Activated gamma-delta T cell treated with Interleukin-2 at 50 U/mL for 16 hours (primary cell): ENCODE data around the gene GALNT18.

Experiments
- DNase-seq: peaks from one replicate; pipeline ENCODE4 v3.0.0-alpha.2; 2020

GALNT18 gene

GRCh38 chr11:11621573-11622339 is at the start of gene GALNT18:
TSS of gene GALNT18 (minus strand) at chr11:11622005.
- peak; percentile 34 for DNase-seq

- no peak for DNase-seq
Observed at GRCh38 chr11:11670574-11670973, 48.8 kb upstream of the GALNT18 start.

- no peak for DNase-seq
Observed at GRCh38 chr11:11669233-11669846, 47.5 kb upstream of the GALNT18 start.

- DNase-seq: no peak
Observed at GRCh38 chr11:11668781-11669180, 47.0 kb upstream of the GALNT18 start.

GRCh38 chr11:11668274-11668673 is 46.5 kb upstream of the GALNT18 start:
- DNase-seq: no peak

- no peak for DNase-seq
Observed at GRCh38 chr11:11667056-11667455, 45.3 kb upstream of the GALNT18 start.

GRCh38 chr11:11665407-11665806 is 43.6 kb upstream of the GALNT18 start:
- DNase-seq: no peak

- DNase-seq: no peak
Observed at GRCh38 chr11:11663907-11664306, 42.1 kb upstream of the GALNT18 start.

- DNase-seq: no peak
Observed at GRCh38 chr11:11662578-11662977, 40.8 kb upstream of the GALNT18 start.

GRCh38 chr11:11661326-11662040 is 39.7 kb upstream of the GALNT18 start:
- DNase-seq: no peak

- DNase-seq: no peak
Observed at GRCh38 chr11:11660363-11660740, 38.5 kb upstream of the GALNT18 start.

- no peak for DNase-seq
Observed at GRCh38 chr11:11659567-11660362, 38.0 kb upstream of the GALNT18 start.

- DNase-seq: no peak
Observed at GRCh38 chr11:11657218-11657955, 35.6 kb upstream of the GALNT18 start.

GRCh38 chr11:11641581-11641980 is 19.8 kb upstream of the GALNT18 start:
- no peak for DNase-seq

- DNase-seq: no peak
Observed at GRCh38 chr11:11640996-11641395, 19.2 kb upstream of the GALNT18 start.

- no peak for DNase-seq
Observed at GRCh38 chr11:11640152-11640551, 18.3 kb upstream of the GALNT18 start.

GRCh38 chr11:11636671-11637070 is 14.9 kb upstream of the GALNT18 start:
- DNase-seq: no peak

GRCh38 chr11:11635443-11635842 is 13.6 kb upstream of the GALNT18 start:
- DNase-seq: no peak

GRCh38 chr11:11629368-11629767 is 7.6 kb upstream of the GALNT18 start:
- no peak for DNase-seq

GRCh38 chr11:11628651-11629050 is 6.8 kb upstream of the GALNT18 start:
- DNase-seq: no peak

- no peak for DNase-seq
Observed at GRCh38 chr11:11626128-11626527, 4.3 kb upstream of the GALNT18 start.

GRCh38 chr11:11624926-11625325 is 3.1 kb upstream of the GALNT18 start:
- no peak for DNase-seq
